GM23338 (cell line): ENCODE data around the gene CENPP. TPM values are rescaled to one million over a fixed set of nuclear protein-coding genes. Genes with fewer than 3 reads are reported as not detected.

Experiments
- ATAC-seq: fragments of 200-7000 bp; cut with Tn5 transposase; 3 replicates; pipeline ENCODE4 v1.9.1; 2020
- DNase-seq: peaks from one replicate; pipeline ENCODE4 v3.0.0-alpha.2; 2015; ENCODE audit warnings: low spot score
- H2AFZ ChIP-seq: fragments of 200-600 bp; sonication (generic); 2 replicates; pipeline ENCODE4 v1.8.0; 2016; ENCODE audit warnings: antibody characterized with exemption, mild to moderate bottlenecking, moderate library complexity
- H3F3A ChIP-seq: fragments of 200-600 bp; sonication (generic); replicated peaks from 2 replicates; pipeline ENCODE4 v1.8.0; 2017; ENCODE audit warnings: antibody characterized with exemption, mixed run types, low read depth
- H3K27ac ChIP-seq: fragments of 200-600 bp; sonication (generic); 2 replicates; pipeline ENCODE4 v1.6.1; 2016; ENCODE audit warnings: low read depth
- H3K27me3 ChIP-seq: fragments of 200-600 bp; sonication (generic); 2 replicates; pipeline ENCODE4 v1.8.0; 2016; ENCODE audit warnings: mild to moderate bottlenecking, mixed run types, moderate library complexity; ENCODE audit not compliant: insufficient read depth
- H3K36me3 ChIP-seq: fragments of 200-600 bp; sonication (generic); 2 replicates; pipeline ENCODE4 v1.8.0; 2016; ENCODE audit warnings: mild to moderate bottlenecking; ENCODE audit not compliant: insufficient read depth
- H3K4me1 ChIP-seq: fragments of 200-600 bp; sonication (generic); 2 replicates; pipeline ENCODE4 v1.8.0; 2016; ENCODE audit warnings: mild to moderate bottlenecking, moderate library complexity; ENCODE audit not compliant: insufficient read depth
- H3K4me2 ChIP-seq: fragments of 200-600 bp; sonication (generic); 2 replicates; pipeline ENCODE4 v1.7.1; 2017; ENCODE audit warnings: mixed run types
- H3K4me3 ChIP-seq: fragments of 200-600 bp; sonication (generic); 2 replicates; pipeline ENCODE4 v1.6.1; 2016; ENCODE audit warnings: mixed run types
- H3K79me2 ChIP-seq: fragments of 200-600 bp; sonication (generic); replicated peaks from 2 replicates; pipeline ENCODE4 v1.8.0; 2017; ENCODE audit warnings: mild to moderate bottlenecking; ENCODE audit not compliant: insufficient read depth
- H3K9me2 ChIP-seq: fragments of 200-600 bp; sonication (generic); 2 replicates; pipeline ENCODE4 v1.8.0; 2017; ENCODE audit not compliant: insufficient read depth
- H4K20me1 ChIP-seq: fragments of 200-600 bp; sonication (generic); replicated peaks from 2 replicates; pipeline ENCODE4 v1.8.0; 2017; ENCODE audit warnings: mild to moderate bottlenecking; ENCODE audit not compliant: insufficient read depth
- H3K27ac Mint-ChIP-seq: 2 replicates; pipeline ENCODE4 v1.8.0; 2020; ENCODE audit warnings: inconsistent platforms, mild to moderate bottlenecking, moderate library complexity, mixed read lengths
- H3K27me3 Mint-ChIP-seq: 3 replicates; pipeline ENCODE4 v1.8.0; 2022; ENCODE audit warnings: low read depth, mild to moderate bottlenecking, moderate library complexity, mixed read lengths, inconsistent platforms; ENCODE audit not compliant: insufficient read depth, poor library complexity
- H3K36me3 Mint-ChIP-seq: 3 replicates; pipeline ENCODE4 v1.8.0; 2021; ENCODE audit warnings: low read depth, mild to moderate bottlenecking, inconsistent platforms, moderate library complexity, mixed read lengths
- H3K4me1 Mint-ChIP-seq: 3 replicates; pipeline ENCODE4 v1.8.0; 2020; ENCODE audit warnings: mild to moderate bottlenecking, inconsistent platforms, mixed read lengths
- H3K4me3 Mint-ChIP-seq: 3 replicates; pipeline ENCODE4 v1.8.0; 2021; ENCODE audit warnings: moderate library complexity, mild to moderate bottlenecking, inconsistent platforms, mixed read lengths
- H3K9me3 Mint-ChIP-seq: 3 replicates; pipeline ENCODE4 v1.8.0; 2020; ENCODE audit warnings: moderate library complexity, mild to moderate bottlenecking, inconsistent platforms, mixed read lengths
- CREB1 ChIP-seq: fragments of 250-450 bp; sonication (Bioruptor Pico); IDR thresholded peaks from 2 replicates; pipeline ENCODE4 v1.5.0; 2020; ENCODE audit warnings: low read depth, mild to moderate bottlenecking, moderate library complexity
- CTCF ChIP-seq, 2 experiments: fragments of 200-600 bp in 1 of 2; sonication (generic) in 1 of 2; conservative IDR thresholded peaks; 2 replicates each; pipeline versions ENCODE4 v1.5.1 to v1.6.1; 2016 to 2017; ENCODE audit warnings: antibody characterized with exemption in 2 of 2, low read depth in 2 of 2, mild to moderate bottlenecking in 2 of 2, moderate library complexity in 1 of 2
- ETS1 ChIP-seq: IDR thresholded peaks from 2 replicates; pipeline ENCODE4 v1.6.1; 2016; ENCODE audit warnings: antibody characterized with exemption
- EZH2 ChIP-seq: fragments of 200-600 bp; sonication (generic); IDR thresholded peaks from one replicate; pipeline ENCODE4 v1.8.0; 2017; ENCODE audit warnings: antibody characterized with exemption, mild to moderate bottlenecking, low read depth; ENCODE audit not compliant: unreplicated experiment
- EZH2phosphoT487 ChIP-seq: fragments of 200-600 bp; sonication (generic); IDR thresholded peaks from one replicate; pipeline ENCODE4 v1.8.1; 2018; ENCODE audit warnings: antibody characterized with exemption; ENCODE audit not compliant: unreplicated experiment
- JUNB ChIP-seq: IDR thresholded peaks from one replicate; pipeline ENCODE4 v1.6.1; 2016; ENCODE audit warnings: antibody characterized with exemption; ENCODE audit not compliant: unreplicated experiment
- NANOG ChIP-seq: IDR thresholded peaks from 2 replicates; pipeline ENCODE4 v1.6.1; 2016; ENCODE audit warnings: antibody characterized with exemption, borderline replicate concordance
- POLR2AphosphoS5 ChIP-seq: IDR thresholded peaks from 2 replicates; pipeline ENCODE4 v1.6.1; 2016; ENCODE audit warnings: antibody characterized with exemption, low read depth
- STAT1 ChIP-seq: IDR thresholded peaks from one replicate; pipeline ENCODE4 v1.6.1; 2016; ENCODE audit warnings: antibody characterized with exemption; ENCODE audit not compliant: unreplicated experiment
- ZNF114 ChIP-seq: fragments of 250-450 bp; sonication (Bioruptor Pico); IDR thresholded peaks from 2 replicates; pipeline ENCODE4 v1.5.0; 2020; ENCODE audit warnings: mild to moderate bottlenecking, moderate library complexity
- ZNF331 ChIP-seq: fragments of 250-450 bp; sonication (Bioruptor Pico); IDR thresholded peaks from 2 replicates; pipeline ENCODE4 v1.5.0; 2020; ENCODE audit warnings: low read depth, mild to moderate bottlenecking, moderate library complexity
- polyA plus RNA-seq: library from polyadenylated mRNA; unstranded; fragments of >200 nt; fragmentation: Nextera tagmentation; extraction: Ambion mirVana; gene quantifications from 2 replicates; pipeline ENCODE4 v1.2.1, GENCODE V29; 2016
- total RNA-seq: library from RNA; depleted of rRNA; stranded (reverse); fragments of >200 nt; shearing (Covaris generic); gene quantifications from 2 replicates; pipeline ENCODE4 v1.2.3, GENCODE V29; 2014
- TF ChIP-seq, protein P1 (sequence below): fragments of 250-450 bp; sonication (Bioruptor Pico); IDR thresholded peaks from 2 replicates; pipeline ENCODE4 v1.5.0; 2020; ENCODE audit warnings: mild to moderate bottlenecking, moderate library complexity
- TF ChIP-seq, protein P2 (sequence below): IDR thresholded peaks from one replicate; pipeline ENCODE4 v1.6.1; 2018; ENCODE audit warnings: antibody characterized with exemption; ENCODE audit not compliant: unreplicated experiment

Gene CENPP
- total and polyA plus RNA-seq, 2 experiments from 2014 or later, result 11.0 to 12.6 TPM

DNA sequence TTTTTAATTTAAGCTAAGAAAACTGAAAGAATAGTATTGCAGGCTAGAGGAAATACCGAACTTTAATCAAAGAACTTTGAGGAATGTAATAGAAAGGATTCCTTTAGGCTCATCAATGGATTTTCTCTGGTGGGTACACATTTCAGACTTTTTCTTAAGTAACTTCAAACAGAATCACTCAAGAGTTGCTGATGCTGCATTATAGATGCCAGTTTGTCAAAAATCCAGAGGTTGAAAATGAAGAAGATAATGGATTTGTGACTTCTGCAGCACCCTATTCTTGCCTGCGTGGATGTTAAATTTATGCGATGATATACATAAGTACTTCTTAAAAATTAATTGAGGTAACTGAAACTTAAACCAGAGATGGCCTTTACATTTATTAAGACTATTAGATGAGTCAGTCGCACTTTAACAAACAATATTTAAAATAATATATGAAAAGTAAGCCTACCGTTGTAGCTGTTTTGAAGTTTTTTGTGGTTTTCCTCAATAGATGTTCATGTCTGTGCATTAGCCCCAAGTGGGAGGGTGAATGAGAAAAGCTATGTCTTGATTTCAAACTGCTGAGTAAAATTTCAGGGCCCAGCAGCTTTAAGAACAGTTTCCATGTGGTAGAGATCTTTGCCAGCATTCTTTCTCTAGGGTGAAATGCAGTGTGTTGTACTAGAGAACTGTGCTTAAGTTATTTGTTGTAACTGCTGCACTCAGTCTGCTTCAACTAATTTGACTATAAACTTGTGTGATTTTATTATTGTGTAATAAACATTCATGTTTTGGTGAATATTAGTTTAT lies 78.5 kb downstream of the CENPP start, which contains the start of gene OGN:
OGN (minus strand) TSS at position 537 of the 795 bp plus-strand sequence. CDS start 1,171 bp downstream, outside the sequence.
- H3K27ac ChIP-seq, result no peak within 1 kb of the TSS

More for the DNA sequence above, 78.5 kb downstream of the CENPP start, which contains the start of gene OGN:
- Histone ChIP-seq H3K79me2 (no peaks in the 10 kb centered on the region), H4K20me1 (no peaks in the 10 kb centered on the region), H3K27me3 (no peaks in the 10 kb centered on the region), H3K9me2 (no peaks in the 10 kb centered on the region), H3K36me3 (no peaks in the 10 kb centered on the region), H3K4me2 (no peak within 1 kb of the TSS), H2AFZ (no peak within 1 kb of the TSS), H3K4me3 (no peak within 1 kb of the TSS), H3F3A (no peaks in the 10 kb centered on the region), H3K4me1 (no peaks in the 10 kb centered on the region)
- Mint-ChIP-seq H3K9me3 (no peaks in the 10 kb centered on the region), H3K27ac (no peak within 1 kb of the TSS), H3K4me1 (no peaks in the 10 kb centered on the region), H3K36me3 (no peaks in the 10 kb centered on the region), H3K27me3 (no peaks in the 10 kb centered on the region), H3K4me3 (no peak within 1 kb of the TSS)
- ATAC-seq, result no peak
- TF ChIP-seq STAT1, result no peak
- no peak for TF ChIP-seq ETS1
- no peak for TF ChIP-seq ZNF114 (CRISPR knock-in tag)
- TF ChIP-seq, protein P1, sequence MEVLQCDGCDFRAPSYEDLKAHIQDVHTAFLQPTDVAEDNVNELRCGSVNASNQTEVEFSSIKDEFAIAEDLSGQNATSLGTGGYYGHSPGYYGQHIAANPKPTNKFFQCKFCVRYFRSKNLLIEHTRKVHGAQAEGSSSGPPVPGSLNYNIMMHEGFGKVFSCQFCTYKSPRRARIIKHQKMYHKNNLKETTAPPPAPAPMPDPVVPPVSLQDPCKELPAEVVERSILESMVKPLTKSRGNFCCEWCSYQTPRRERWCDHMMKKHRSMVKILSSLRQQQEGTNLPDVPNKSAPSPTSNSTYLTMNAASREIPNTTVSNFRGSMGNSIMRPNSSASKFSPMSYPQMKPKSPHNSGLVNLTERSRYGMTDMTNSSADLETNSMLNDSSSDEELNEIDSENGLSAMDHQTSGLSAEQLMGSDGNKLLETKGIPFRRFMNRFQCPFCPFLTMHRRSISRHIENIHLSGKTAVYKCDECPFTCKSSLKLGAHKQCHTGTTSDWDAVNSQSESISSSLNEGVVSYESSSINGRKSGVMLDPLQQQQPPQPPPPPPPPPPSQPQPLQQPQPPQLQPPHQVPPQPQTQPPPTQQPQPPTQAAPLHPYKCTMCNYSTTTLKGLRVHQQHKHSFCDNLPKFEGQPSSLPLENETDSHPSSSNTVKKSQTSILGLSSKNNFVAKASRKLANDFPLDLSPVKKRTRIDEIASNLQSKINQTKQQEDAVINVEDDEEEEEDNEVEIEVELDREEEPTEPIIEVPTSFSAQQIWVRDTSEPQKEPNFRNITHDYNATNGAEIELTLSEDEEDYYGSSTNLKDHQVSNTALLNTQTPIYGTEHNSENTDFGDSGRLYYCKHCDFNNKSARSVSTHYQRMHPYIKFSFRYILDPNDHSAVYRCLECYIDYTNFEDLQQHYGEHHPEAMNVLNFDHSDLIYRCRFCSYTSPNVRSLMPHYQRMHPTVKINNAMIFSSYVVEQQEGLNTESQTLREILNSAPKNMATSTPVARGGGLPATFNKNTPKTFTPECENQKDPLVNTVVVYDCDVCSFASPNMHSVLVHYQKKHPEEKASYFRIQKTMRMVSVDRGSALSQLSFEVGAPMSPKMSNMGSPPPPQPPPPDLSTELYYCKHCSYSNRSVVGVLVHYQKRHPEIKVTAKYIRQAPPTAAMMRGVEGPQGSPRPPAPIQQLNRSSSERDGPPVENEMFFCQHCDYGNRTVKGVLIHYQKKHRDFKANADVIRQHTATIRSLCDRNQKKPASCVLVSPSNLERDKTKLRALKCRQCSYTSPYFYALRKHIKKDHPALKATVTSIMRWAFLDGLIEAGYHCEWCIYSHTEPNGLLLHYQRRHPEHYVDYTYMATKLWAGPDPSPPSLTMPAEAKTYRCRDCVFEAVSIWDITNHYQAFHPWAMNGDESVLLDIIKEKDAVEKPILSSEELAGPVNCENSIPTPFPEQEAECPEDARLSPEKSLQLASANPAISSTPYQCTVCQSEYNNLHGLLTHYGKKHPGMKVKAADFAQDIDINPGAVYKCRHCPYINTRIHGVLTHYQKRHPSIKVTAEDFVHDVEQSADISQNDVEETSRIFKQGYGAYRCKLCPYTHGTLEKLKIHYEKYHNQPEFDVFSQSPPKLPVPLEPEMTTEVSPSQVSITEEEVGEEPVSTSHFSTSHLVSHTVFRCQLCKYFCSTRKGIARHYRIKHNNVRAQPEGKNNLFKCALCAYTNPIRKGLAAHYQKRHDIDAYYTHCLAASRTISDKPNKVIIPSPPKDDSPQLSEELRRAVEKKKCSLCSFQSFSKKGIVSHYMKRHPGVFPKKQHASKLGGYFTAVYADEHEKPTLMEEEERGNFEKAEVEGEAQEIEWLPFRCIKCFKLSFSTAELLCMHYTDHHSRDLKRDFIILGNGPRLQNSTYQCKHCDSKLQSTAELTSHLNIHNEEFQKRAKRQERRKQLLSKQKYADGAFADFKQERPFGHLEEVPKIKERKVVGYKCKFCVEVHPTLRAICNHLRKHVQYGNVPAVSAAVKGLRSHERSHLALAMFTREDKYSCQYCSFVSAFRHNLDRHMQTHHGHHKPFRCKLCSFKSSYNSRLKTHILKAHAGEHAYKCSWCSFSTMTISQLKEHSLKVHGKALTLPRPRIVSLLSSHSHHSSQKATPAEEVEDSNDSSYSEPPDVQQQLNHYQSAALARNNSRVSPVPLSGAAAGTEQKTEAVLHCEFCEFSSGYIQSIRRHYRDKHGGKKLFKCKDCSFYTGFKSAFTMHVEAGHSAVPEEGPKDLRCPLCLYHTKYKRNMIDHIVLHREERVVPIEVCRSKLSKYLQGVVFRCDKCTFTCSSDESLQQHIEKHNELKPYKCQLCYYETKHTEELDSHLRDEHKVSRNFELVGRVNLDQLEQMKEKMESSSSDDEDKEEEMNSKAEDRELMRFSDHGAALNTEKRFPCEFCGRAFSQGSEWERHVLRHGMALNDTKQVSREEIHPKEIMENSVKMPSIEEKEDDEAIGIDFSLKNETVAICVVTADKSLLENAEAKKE (CRISPR knock-in tag), result no peak
- no peak for TF ChIP-seq EZH2phosphoT487
- TF ChIP-seq CREB1 (CRISPR knock-in tag), result no peak
- TF ChIP-seq POLR2AphosphoS5, result no peak
- TF ChIP-seq ZNF331 (CRISPR knock-in tag), result no peak
- TF ChIP-seq JUNB, result no peak
- no peak for TF ChIP-seq CTCF (conservative IDR thresholded peaks at IDR 0.05; ENCODE audit: low read depth in 2 of 2)
- TF ChIP-seq NANOG, result no peak
- TF ChIP-seq, protein P2, sequence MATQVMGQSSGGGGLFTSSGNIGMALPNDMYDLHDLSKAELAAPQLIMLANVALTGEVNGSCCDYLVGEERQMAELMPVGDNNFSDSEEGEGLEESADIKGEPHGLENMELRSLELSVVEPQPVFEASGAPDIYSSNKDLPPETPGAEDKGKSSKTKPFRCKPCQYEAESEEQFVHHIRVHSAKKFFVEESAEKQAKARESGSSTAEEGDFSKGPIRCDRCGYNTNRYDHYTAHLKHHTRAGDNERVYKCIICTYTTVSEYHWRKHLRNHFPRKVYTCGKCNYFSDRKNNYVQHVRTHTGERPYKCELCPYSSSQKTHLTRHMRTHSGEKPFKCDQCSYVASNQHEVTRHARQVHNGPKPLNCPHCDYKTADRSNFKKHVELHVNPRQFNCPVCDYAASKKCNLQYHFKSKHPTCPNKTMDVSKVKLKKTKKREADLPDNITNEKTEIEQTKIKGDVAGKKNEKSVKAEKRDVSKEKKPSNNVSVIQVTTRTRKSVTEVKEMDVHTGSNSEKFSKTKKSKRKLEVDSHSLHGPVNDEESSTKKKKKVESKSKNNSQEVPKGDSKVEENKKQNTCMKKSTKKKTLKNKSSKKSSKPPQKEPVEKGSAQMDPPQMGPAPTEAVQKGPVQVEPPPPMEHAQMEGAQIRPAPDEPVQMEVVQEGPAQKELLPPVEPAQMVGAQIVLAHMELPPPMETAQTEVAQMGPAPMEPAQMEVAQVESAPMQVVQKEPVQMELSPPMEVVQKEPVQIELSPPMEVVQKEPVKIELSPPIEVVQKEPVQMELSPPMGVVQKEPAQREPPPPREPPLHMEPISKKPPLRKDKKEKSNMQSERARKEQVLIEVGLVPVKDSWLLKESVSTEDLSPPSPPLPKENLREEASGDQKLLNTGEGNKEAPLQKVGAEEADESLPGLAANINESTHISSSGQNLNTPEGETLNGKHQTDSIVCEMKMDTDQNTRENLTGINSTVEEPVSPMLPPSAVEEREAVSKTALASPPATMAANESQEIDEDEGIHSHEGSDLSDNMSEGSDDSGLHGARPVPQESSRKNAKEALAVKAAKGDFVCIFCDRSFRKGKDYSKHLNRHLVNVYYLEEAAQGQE, result no peak
- no peak for TF ChIP-seq EZH2
- no peak for DNase-seq
